GM18511 (cell line): Measurements from ENCODE around the gene AREL1.

Experiments used
- ATAC-seq: cut with Tn5 transposase; IDR thresholded peaks from one replicate; pipeline ENCODE4 v1.9.1; 2021; ENCODE audit warnings: mild to moderate bottlenecking, moderate library complexity; ENCODE audit not compliant: unreplicated experiment

AREL1 gene

GRCh38 chr14:74702293-74702692 is 10.6 kb downstream of the AREL1 start:
- ATAC-seq: no peak

- ATAC-seq: no peak
Observed at GRCh38 chr14:74698465-74698864, 14.4 kb downstream of the AREL1 start.

GRCh38 chr14:74697976-74698375 is 14.9 kb downstream of the AREL1 start:
- ATAC-seq: no peak

- no peak for ATAC-seq
Observed at GRCh38 chr14:74697543-74697942, 15.3 kb downstream of the AREL1 start.

- no peak for ATAC-seq
Observed at GRCh38 chr14:74697011-74697410, 15.9 kb downstream of the AREL1 start.

- ATAC-seq: no peak
Observed at GRCh38 chr14:74695406-74695805, 17.5 kb downstream of the AREL1 start.

GRCh38 chr14:74693191-74693590 is 19.7 kb downstream of the AREL1 start:
- ATAC-seq: no peak

- no peak for ATAC-seq
Observed at GRCh38 chr14:74691456-74691855, 21.4 kb downstream of the AREL1 start.

GRCh38 chr14:74685921-74686678 is 26.8 kb downstream of the AREL1 start:
- no peak for ATAC-seq

GRCh38 chr14:74685056-74685455 is 27.8 kb downstream of the AREL1 start:
- no peak for ATAC-seq

GRCh38 chr14:74684434-74684833 is 28.4 kb downstream of the AREL1 start:
- ATAC-seq: peak; percentile 45

GRCh38 chr14:74683406-74683805 is 29.5 kb downstream of the AREL1 start:
- no peak for ATAC-seq

- ATAC-seq: no peak
Observed at GRCh38 chr14:74682169-74682952, 30.5 kb downstream of the AREL1 start.

GRCh38 chr14:74675219-74675618 is 37.7 kb downstream of the AREL1 start:
- ATAC-seq: no peak

GRCh38 chr14:74673768-74674167 is 39.1 kb downstream of the AREL1 start:
- no peak for ATAC-seq

- no peak for ATAC-seq
Observed at GRCh38 chr14:74671789-74672188, 41.1 kb downstream of the AREL1 start.

GRCh38 chr14:74670726-74671411 is 42.0 kb downstream of the AREL1 start:
- no peak for ATAC-seq

GRCh38 chr14:74669846-74670245 is 43.0 kb downstream of the AREL1 start:
- ATAC-seq: no peak

- ATAC-seq: no peak
Observed at GRCh38 chr14:74669256-74669655, 43.6 kb downstream of the AREL1 start.

- no peak for ATAC-seq
Observed at GRCh38 chr14:74667758-74668157, 45.1 kb downstream of the AREL1 start.

- ATAC-seq: no peak
Observed at GRCh38 chr14:74664717-74665116, 48.2 kb downstream of the AREL1 start.

- ATAC-seq: no peak
Observed at GRCh38 chr14:74663884-74664283, 49.0 kb downstream of the AREL1 start.
